Stimulated activated CD4-positive, alpha-beta T cell treated with anti-CD3 and anti-CD28 coated beads, Interleukin-12 subunit alpha, Interleukin-12 subunit beta, amount 100 ng/mL, for 4 hours (primary cell): Measurements from ENCODE around the gene TMEM132D.

Experiments
- DNase-seq: peaks from one replicate; pipeline ENCODE4 v3.0.0-alpha.2; 2020

Gene TMEM132D

DNA sequence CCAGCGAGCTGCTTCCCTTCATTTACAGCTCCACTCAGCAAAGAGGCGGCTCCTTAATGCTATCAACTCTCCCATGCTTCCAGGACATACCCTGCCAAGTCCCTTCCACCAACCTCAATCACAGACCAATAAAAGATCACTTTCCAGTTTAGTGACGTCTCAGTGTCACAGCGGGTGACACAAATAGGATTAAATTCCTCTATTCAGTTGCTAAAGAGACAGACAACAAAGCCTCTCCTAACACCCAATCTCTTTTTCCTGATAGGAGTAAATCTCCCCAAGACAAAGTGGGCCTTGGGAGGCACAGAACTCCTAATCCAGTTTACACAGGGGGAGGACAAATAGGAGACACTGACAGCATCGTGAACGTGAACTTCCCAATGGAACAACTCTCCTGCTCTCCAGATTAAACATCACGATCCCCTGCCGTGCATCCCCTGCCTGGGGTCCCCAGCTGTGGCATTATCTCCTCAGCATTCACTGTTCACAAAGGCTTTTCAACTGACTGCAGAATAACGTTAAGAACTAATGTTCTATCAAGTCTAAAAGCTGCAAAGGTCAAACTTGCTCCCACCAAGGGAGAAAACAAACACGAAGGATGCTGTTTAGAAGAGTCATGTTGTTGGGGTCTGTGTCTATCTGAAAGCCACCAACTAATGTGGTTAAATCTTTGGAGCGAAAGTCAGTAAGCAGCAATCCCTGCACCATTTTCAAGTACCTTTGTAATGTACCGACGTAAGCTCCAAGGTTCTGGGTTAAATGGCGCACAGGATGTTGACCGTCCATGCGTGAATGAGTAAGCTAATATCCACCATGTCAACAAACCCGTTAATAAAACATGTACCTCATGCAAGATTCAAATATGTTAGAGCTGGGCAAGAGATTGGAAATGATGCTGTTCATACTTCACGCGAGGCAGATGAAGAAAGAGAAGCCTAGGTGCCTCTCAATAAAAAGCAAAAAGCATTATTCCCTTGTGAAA lies 31.5 kb downstream of the TMEM132D start:
- no peak for DNase-seq

DNA sequence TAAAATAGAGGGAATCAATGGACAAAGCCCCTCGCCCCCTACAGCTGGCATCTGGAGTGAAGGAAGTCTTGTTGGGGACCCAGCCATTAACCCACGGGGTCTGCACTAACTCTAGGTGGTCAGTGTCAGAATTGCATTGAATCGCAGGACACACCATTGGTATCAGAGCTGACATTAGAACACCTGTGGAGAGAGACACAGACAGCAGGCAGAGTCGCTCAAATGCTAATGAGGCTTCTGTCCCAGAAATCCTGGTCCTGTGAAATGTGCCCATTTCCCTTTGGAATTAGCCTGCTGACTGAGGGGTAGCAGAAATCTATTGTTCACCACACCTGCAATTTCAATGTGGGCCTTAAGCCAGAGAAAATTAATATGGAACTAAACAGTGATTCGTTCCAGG lies 33.0 kb downstream of the TMEM132D start:
- no peak for DNase-seq

DNA sequence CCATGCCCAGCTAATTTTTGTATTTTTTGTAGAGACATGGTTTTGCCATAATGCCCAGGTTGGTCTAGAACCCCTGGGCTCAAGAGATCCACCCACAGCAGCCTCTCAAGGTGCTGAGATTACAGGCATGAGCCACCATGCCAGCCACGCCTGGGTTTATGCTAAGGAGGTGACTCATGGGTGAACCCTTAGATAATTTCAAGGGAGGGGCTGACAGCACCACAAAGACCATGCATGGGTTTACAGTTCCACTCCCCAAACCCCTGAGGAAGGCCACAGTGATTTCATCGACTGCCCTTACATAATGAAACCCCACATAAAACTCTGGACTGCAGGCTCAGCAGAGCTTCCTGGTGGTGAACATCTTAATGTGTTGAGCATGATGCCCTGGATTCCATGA lies 33.7 kb downstream of the TMEM132D start:
- DNase-seq: no peak

DNA sequence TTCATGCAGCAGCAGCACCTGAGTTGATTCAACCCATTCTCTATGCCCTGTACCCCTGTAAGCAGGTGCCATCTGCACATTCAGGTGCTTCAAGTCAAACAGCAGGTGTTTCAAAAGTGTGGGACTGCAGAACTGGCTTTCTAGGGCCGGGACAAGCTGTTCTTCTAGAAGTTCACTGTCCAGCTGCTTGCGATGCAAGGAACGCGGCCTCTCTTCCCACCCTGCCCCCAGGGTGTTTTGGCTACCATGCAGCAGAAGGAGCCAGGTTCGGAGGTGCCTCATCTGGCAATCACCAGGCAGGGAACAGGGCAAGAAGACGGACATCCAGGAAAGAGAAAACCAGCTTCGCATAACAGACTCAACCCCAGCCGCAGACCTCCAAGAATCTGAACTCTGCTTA lies 35.2 kb downstream of the TMEM132D start:
- DNase-seq: no peak

DNA sequence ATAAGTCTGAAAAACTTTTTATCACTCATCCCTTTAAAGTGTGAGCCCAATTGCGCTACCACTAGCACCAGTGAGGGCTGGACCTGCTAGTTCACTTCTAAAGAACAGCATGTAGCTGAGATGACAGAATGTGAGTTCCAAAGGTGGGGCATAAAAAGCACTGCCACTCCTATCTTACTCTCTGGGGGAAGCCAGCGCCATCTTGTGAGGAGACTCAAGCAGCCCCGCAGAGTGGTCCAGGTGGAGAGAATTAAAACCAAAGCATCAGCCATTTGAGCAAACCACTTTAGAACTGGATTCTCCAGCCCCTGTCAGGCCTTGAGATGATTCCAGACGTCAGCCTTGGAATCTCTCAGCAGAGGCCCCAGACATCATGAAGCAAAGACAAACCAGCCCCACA lies 39.9 kb downstream of the TMEM132D start:
- DNase-seq: no peak

DNA sequence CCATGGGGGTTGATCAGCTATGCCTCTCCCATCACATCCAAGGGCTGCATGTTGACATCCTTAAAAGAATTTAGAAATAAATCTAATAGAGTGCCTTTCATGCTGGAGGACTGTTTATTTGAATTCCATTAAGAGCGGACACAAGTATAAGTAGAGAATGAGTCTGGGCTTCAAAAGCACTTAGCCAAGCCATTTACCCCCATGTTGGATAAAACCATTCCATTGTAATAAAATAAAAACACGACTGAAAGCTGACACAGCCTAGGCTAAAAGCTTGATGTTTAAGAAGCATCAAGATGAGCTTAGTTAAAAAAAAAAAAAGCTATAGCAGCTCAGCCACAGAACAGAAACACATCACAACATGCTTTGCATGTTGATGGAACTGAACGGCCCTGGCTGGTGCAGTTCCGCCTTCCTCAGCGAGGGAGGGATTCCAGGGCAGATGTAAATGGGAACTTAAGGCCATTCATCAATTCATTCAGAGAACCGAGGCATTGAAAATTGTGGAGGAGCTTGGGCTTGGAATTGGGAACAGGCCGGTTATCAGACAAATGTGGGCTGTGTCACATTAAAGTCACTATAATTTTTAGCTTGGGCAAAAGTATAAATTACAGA lies 41.2 kb downstream of the TMEM132D start:
- no peak for DNase-seq

DNA sequence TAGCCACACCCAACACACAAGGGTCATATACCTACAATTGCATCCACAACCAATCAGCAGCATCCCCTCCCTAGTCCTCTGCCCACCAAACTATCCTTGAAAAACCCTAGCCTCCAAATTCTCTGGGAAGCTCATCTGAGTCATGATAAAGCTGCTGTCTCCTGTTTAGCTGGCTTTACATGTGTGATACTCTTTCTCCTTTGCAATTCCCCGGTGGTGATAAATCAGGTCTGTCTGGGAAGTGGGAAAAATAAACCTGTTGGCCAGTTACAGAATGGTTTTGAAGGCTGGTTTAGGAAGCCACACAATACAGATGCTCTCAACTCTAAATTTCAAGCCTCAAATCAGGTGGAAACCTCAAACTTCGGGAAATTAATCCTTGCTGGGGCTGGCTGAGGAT lies 41.9 kb downstream of the TMEM132D start:
- no peak for DNase-seq

DNA sequence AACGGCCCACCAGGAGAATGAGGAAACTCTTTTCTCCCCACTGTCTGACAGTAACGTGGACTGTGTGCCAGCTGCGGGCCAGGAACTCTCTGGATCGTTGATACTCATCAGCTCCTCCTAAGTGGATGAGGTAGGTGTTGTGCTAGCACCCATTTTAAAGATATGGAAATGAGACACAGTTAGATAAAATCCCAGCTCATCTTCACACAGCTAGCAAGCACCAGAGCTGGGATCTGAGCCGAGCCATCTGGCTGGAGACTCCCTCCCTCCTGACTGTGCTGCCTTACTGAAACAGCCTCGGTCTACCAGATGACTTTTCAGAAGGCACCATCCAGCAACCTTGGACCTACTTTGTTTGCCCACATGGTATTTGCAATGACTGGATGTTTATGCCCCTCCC lies 49.2 kb downstream of the TMEM132D start:
- DNase-seq: no peak

DNA sequence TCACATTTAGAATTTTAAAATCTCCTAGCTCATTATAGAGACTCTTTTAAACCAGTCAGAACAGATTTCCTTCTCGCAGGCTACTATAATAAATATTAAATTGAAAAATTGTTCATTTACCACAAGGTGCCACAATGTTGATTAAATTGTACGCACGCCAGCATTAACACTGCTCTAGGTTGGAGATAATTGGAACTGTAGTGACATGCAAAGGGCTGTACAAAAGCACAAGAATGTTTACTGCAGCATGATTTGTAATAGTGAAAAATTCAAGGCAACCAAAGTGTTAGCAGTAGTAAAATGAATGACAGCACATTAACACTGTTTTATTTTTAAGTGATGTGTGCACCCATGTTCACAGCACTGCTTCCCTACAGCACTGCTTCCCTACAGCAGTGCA lies 52.5 kb downstream of the TMEM132D start:
- no peak for DNase-seq

DNA sequence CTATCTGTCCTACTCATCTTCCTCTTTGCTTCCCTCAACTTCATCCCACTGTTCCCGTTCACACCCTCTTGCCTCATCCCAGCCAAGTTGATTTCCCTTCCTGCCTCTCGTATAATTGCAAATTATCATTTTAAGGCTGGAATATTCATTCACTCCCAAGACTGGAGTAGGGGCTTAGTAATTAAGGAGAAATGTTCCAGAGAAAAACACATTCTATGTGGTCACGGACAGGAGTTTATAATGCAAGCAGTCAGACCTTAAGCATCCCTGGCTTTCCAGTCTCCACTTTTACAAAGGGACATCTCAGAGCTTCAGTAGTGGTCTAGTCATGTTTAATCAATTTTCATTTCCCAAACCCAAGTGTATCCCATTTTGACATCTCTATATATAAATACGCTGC lies 54.9 kb downstream of the TMEM132D start:
- DNase-seq: no peak

DNA sequence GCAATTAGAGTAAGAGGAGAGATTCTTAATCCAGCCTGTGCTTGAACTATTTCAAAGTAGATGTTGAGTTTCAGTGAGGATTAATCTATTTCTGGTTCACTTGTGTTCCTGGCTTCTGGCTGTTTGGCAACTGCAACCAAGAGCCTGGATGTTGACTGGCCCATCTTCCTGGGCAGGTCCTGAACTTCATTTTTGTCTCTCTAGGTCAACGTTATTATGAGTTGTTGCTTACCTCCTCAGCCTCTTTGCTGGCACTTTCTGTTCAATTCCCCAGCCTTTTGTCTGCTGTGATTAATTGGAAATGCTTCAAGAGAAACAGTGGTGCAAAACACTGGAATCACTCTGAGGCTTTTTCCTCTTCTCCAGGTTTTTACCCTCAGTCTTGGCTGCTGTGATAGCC lies 56.8 kb downstream of the TMEM132D start:
- DNase-seq: no peak

DNA sequence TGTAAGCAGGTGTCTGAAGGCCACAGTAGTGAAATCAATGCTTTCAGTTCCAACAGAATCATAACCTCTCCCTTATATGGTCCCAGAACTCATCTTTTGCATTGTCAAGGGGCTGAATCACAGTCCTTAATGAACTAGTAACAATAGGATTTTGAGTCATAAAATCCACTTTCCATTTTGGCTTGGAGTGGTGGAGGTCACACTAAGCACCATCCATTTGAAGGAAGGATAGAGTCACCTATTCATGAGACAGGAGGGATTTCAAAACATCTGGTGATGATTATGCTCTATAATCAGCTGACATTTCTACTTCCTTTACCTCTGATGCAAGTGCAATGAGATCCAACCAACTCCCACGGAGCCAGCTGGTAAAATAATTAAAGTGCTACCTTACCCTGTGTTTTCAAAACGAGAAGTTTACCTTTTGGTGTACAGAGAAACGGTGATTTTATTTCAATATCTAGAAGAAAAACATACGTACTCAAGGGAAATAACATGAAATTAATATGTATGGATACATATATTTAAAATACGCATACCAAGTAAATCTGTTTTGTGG lies 59.1 kb downstream of the TMEM132D start:
- no peak for DNase-seq

DNA sequence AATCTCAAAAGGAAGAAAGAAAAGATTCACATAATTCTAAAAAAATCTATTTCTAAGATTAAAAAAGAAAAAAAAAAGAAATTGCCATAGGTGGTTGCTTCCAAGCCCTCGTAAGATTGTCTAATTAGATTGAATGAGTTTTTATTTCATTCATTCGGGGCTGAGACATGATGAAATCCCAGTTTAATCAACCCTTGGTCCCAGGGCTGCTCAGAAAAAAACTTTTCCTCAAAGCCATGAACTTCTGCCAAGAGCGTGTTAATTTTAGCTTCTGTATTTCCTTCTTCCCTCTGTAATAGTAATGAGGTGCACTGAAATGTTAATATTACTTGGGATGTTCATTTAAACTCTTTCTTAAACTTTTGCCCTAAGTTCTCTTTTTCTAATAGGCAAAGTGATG lies 62.6 kb downstream of the TMEM132D start:
- DNase-seq: no peak

DNA sequence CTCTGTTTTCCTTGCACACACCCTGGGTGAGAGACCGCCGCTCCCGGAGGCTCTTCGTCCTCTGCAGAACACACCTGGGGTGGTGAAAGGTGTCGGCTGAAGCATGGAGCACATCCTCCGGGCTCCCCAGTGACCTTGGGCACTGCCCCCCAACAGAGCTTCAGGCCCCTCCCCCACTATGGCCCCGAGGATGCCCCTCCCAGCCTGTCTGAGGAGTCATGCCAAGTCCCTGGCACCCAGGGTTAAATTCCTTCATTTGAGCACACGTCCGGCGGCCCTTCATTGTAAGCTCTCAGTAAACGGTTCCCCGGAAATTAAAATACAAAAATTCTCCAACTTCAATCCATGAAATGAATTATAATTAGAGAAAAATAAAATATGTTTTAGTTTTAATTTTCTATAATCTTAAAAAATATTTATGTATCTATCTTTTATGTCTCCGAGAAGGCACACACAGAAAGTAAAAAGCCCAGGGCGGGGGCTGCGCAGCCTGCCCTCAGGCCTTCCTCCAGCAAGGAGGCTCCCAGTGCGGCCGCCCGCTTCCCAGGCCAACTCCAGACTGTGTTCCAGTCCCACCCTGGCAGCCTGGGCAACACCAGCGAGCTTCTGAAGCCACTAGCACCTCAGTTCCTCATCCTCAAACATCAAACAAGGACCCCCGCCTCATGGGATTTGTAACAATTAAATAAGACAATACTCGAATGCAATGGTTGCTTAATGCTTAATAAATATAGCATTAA lies 63.5 kb downstream of the TMEM132D start:
- no peak for DNase-seq

DNA sequence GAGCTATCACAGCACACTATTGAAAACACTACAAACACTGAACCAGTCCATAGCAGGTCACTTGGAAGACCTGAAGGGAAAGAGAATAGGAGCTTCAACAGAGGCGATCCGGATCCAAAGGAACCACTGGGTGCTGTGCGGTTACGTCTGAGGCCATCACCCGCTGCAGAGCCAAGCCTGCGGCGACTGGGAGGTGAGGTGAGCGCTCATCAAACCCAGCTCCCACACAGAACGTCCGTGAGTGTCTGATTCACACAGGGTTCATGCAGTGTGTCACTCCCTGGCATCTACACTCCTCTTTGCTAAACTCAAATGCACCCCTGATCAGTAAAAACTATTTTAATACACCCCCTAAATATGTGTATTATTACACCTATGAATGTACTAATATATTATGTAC lies 64.1 kb downstream of the TMEM132D start:
- no peak for DNase-seq

DNA sequence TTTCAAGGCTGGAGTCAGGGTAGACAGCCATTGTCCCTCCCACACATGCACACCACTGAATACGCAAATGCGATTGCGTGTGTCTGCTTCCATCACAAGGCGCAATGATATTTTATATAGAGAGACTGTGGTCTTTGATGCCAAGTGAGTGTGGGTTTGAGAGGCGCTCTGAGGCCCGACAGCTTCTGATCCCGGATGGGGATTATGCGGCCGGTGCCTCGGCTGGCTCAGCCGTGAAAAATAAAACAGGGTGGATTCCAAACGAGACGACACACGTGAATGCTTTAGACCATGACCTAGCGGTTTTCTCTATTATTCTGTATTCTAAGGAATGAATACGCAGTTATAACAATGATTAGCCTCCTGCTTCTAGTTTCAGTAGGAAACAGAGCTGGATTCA lies 72.5 kb downstream of the TMEM132D start:
- DNase-seq: no peak

DNA sequence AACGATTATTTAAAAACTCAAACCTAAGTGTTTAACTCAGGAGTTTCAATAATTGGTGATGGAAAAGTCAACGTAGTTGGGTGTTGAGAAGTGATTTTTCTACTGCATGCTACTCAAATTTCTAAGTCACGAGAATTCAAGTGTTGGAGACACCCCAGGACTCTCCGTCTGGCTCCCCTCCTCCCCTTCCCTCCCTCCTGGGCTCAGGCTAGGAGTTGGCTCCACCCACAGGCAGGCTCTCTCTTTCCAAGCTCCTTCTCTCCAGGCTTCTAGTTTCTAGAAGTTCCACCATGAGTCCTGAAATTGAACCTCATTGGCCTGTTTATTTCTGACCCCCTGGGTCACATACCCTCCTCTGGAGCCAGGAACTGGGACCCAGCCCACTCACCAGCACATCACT lies 73.0 kb downstream of the TMEM132D start:
- no peak for DNase-seq

DNA sequence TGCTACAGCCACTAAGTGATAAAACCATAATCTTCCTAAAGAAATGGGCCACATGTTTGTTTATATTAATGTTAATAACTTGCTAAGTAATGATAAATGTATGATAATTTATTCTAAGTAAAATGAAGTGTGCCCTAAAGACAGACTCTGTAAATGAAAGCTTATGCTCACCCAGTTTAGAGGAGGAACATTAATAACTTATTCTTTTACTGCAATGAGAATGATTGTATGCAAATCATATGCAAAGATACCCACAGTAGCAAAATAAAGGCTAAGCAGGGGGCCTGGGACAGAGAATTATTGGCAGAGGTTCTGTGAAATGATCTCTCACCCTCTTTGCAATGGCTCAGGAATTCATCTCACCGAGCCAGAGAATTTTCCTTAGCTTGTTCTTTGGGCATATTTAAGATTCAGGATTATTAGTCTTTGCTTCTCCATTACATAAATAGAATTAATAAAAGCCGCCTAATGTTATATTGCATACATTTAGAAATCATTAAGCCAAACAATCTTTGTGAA lies 75.9 kb downstream of the TMEM132D start:
- DNase-seq: no peak

DNA sequence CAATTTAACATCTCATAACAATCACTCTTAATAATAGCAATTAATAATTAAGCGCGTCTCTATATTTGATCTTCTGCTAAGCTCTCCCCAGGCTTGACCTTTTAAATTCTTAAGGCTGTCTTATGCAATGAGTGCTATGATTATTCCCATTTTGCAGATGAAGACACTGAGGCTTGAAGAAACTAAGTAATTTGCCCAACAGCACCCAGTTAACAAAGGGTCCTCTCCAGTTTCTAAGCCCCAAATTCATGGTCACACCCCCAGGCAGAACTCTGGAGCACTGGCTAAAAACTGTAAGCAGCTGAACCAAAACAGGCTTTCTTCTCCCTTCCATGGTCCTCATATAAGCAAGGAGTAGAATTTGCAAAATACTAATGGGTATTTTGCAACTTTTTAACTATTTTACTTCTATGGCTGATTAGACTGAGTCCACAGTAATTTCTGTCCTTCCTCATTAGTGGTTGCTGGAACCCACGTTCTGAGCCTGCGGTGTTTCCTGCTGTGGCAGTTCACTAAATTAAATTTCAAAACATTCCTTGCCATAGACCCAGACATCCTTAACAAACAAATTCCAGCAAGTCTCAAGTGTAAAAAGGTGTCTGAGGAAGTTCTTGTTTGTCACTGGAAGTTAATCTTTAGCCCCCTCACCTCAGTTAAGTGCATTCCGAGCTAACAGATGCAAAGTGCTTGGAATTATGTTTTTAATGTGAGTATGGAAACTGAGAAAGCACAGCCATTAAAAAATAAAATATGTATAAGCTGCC lies 76.5 kb downstream of the TMEM132D start:
- DNase-seq: no peak

DNA sequence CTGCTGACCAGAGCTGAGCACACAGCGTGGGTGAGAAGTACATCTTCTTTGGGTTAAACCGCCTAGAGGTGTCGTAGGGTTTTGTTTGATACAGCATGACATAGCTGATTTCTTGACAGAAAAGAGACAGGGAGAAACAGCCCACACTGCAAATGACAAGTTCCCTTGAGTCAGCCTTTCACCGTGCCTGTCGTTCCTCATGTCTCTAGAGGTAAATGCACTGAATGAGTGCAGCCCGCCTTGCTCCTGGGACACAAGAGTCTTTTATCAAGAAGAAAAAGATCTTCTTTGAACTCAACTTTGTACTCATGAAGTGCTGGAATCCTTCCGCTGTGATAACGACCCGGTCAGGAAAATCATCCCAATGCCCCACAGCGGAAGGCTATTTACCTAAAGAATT lies 77.6 kb downstream of the TMEM132D start:
- DNase-seq: no peak

DNA sequence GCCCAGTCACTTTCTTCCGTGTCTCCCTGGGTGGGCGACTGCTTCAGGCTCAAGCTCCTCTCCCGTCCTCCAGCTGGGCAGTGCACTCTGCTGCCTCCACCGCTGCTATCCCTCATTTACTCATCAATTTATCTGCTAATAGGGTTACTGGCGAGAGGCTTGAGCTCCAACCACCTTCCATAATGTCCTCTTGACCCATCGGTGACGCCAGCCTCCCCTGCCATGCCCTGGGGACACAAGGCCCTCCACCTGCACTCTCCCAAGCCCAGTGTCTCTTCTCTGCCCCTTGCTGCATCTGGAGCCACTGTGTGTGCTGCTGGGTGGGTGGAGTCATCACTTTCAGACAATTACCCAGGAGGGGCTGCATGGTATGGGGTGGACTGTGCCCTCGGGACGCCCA lies 78.5 kb downstream of the TMEM132D start:
- DNase-seq: no peak

DNA sequence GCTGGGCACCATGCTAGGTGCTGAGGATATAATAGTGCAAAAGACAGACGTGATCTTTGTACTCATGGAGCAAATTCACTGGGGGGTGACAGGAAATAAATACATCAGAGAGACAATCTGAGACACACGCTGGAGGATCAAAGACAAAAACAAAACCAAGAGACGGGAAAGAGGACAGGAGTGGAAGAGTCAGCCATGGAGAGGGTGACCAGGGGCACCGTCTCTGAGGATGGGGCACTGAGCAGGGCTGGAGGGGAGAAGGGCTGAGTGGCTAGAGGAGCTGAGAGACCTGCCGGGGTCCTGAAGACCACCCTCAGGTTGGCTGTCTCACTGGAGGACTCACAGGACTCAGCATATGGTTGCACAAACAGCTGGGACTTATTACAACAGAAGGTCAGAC lies 81.9 kb downstream of the TMEM132D start:
- no peak for DNase-seq
